ENCODE measurements around the gene CCDC33. TPM values are rescaled to one million over a fixed set of nuclear protein-coding genes. Genes with fewer than 3 reads are reported as not detected.

Gene CCDC33
- total RNA-seq, 3 donors from 2014 or later, result 0.22 TPM; not detected in 2

DNA sequence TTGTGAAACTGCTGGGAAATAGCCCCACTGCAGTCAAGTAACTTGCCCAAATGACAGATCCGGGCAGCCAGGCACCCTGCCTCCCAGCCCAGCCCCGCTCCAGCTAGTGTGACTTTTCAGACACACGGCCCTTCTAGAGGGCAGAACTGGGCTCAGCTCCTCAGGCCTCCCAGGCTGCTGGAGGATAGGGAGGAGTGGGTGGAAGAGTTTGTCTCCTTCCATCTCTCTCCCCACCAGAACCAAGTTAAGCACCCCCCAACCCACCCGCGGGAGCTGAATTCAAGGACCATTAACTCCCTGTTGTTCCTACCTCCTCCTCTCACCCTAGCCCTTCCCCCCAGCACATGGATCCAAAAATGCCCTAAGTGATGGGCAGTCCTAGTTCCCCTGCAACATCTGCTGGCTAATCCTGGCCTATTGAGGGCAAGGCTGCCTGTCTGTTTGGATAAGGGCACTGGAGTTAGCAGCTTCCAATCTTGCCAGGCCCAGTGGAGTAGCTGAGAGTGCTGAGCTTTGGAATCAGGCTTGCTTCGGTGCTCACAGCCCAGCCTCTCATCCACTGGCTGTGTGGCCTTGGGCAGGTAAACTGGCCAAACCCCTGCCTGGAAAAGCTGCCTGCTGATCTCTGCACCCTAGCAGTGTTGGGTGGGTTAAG lies 3.1 kb downstream of the CCDC33 start:
- Histone ChIP-seq H3K4me3 (no peak overlapping the region), H3K9me3 (no peaks in the 10 kb centered on the region), H3K4me1 (ENCODE audit: low read depth) (peaks cover 10% of the 10 kb centered on the region), H3K36me3 (ENCODE audit: low read depth) (no peaks in the 10 kb centered on the region)
- TF ChIP-seq CTCF (IDR thresholded peaks at IDR 0.05), result no peak
- ATAC-seq (no peak), DNase-seq (no peak)
- intact Hi-C loops (cut with DNase I, micrococcal nuclease), result no loop called here

GRCh38 chr15:74240002-74240568 lies 4.0 kb downstream of the CCDC33 start:
- peaks cover 10% of the 10 kb centered on the region for H3K4me1 ChIP-seq (ENCODE audit: low read depth)
- H3K36me3 ChIP-seq (ENCODE audit: low read depth), result no peaks in the 10 kb centered on the region
- no peaks in the 10 kb centered on the region for H3K9me3 ChIP-seq
- H3K4me3 ChIP-seq, result no peak overlapping the region
- DNase-seq (peak; percentile 86 to 91 (median 88)), ATAC-seq (peak; percentile 81)
- intact Hi-C loops (cut with DNase I, micrococcal nuclease), result no loop called here
- peak; percentile 62 for TF ChIP-seq CTCF (IDR thresholded peaks at IDR 0.05)

DNA sequence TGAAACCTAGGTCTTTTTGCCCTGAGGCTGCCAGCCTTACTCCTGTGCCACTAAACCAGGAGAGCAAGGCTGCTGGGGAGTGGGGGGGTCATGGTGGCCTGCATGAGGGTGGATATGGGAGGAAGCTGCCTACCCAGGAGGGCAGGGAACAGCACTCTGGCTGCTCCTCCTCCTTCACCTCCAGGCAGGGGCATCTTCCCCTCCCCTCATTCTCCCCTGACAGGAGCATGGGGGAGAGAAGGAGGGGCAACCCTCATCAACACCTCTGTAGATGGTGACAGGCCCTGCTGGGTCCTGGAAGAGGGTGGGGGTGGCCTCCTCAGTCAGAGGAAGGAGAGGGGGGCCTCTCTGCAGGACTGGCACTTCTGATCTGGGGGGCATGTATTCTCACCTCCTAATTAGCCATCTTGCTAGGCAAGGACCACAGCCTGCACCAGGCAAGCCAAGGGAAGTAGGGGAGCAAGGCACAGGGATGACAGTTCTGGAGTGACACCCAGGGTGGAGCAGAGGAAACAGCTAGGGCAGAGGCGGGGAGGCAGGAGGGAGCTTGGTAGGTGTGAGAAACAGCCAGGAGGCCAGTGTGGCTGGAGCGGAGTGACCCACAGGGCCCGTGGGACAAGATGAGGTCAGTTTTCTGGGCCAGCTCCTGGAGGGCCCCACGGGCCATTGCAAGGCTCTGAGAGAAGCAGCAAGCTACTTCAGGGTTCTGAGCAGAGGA lies 4.9 kb downstream of the CCDC33 start:
- ATAC-seq (no peak), DNase-seq (no peak)
- Histone ChIP-seq H3K4me1 (ENCODE audit: low read depth) (peaks cover 4% of the 10 kb centered on the region), H3K4me3 (no peak overlapping the region), H3K9me3 (no peaks in the 10 kb centered on the region), H3K36me3 (ENCODE audit: low read depth) (no peaks in the 10 kb centered on the region)
- intact Hi-C loops (cut with DNase I, micrococcal nuclease), result no loop called here
- no peak for TF ChIP-seq CTCF (IDR thresholded peaks at IDR 0.05)

GRCh38 chr15:74242441-74243185 lies 6.5 kb downstream of the CCDC33 start:
- TF ChIP-seq CTCF (IDR thresholded peaks at IDR 0.05), result no peak
- H3K36me3 ChIP-seq (ENCODE audit: low read depth), result no peaks in the 10 kb centered on the region
- no peak for DNase-seq
- intact Hi-C loops (cut with DNase I, micrococcal nuclease), result no loop called here
- no peaks in the 10 kb centered on the region for H3K9me3 ChIP-seq
- peak; percentile 7 for ATAC-seq
- no peak overlapping the region for H3K4me3 ChIP-seq
- H3K4me1 ChIP-seq (ENCODE audit: low read depth), result peaks cover 4% of the 10 kb centered on the region

GRCh38 chr15:74243431-74243830 lies 7.3 kb downstream of the CCDC33 start:
- H3K9me3 ChIP-seq, result no peaks in the 10 kb centered on the region
- H3K4me1 ChIP-seq (ENCODE audit: low read depth), result peaks cover 4% of the 10 kb centered on the region
- no peak overlapping the region for H3K4me3 ChIP-seq
- intact Hi-C loops (cut with DNase I, micrococcal nuclease), result no loop called here
- DNase-seq (no peak), ATAC-seq (no peak)
- H3K36me3 ChIP-seq (ENCODE audit: low read depth), result no peaks in the 10 kb centered on the region
- no peak for TF ChIP-seq CTCF (IDR thresholded peaks at IDR 0.05)
